DND-41 (cell line): ENCODE data around the gene OPRL1.

Experiments
- ATAC-seq: fragments of 200-7000 bp; cut with Tn5 transposase; 3 replicates; pipeline ENCODE4 v1.9.1; 2021; ENCODE audit warnings: low read depth; ENCODE audit not compliant: insufficient read depth
- DNase-seq: peaks from one replicate; pipeline ENCODE4 v3.0.0-alpha.2; 2020
- H2AFZ ChIP-seq: 2 replicates; pipeline ENCODE4 v1.6.0; 2012; ENCODE audit warnings: low read depth, low read length
- H3K27ac ChIP-seq: 2 replicates; pipeline ENCODE4 v1.5.1; 2012; ENCODE audit warnings: low read length, inconsistent platforms
- H3K27me3 ChIP-seq: fragments of 200-600 bp; sonication (generic); 2 replicates; pipeline ENCODE4 v1.6.0; 2012; ENCODE audit warnings: low read length, mild to moderate bottlenecking, inconsistent platforms; ENCODE audit not compliant: insufficient read depth, poor library complexity
- H3K36me3 ChIP-seq: 2 replicates; pipeline ENCODE4 v1.5.1; 2012; ENCODE audit warnings: low read length, inconsistent platforms; ENCODE audit not compliant: insufficient read depth
- H3K4me1 ChIP-seq: 2 replicates; pipeline ENCODE4 v1.5.1; 2012; ENCODE audit warnings: mild to moderate bottlenecking, low read length; ENCODE audit not compliant: insufficient read depth
- H3K4me2 ChIP-seq: 2 replicates; pipeline ENCODE4 v1.6.0; 2012; ENCODE audit warnings: mild to moderate bottlenecking, moderate library complexity, low read length, inconsistent platforms; ENCODE audit not compliant: insufficient read depth
- H3K4me3 ChIP-seq, 2 experiments: fragments of 200-600 bp in 1 of 2; shearing (Covaris generic) in 1 of 2; 2 replicates each; pipeline ENCODE4 v1.5.1; 2012 to 2016; ENCODE audit warnings: inconsistent platforms in 2 of 2, low read length in 2 of 2, mild to moderate bottlenecking in 2 of 2, low read depth in 1 of 2, moderate library complexity in 1 of 2
- H3K79me2 ChIP-seq: 2 replicates; pipeline ENCODE4 v1.6.0; 2012; ENCODE audit warnings: low read length, inconsistent platforms; ENCODE audit not compliant: insufficient read depth
- H3K9ac ChIP-seq: 2 replicates; pipeline ENCODE4 v1.6.0; 2012; ENCODE audit warnings: low read depth, mild to moderate bottlenecking, inconsistent platforms, low read length, moderate library complexity
- H3K9me3 ChIP-seq: 2 replicates; pipeline ENCODE4 v1.5.1; 2012; ENCODE audit warnings: low read length, moderate library complexity, mild to moderate bottlenecking, inconsistent platforms; ENCODE audit not compliant: insufficient read depth, severe bottlenecking
- H4K20me1 ChIP-seq: 2 replicates; pipeline ENCODE4 v1.6.0; 2012; ENCODE audit warnings: low read length; ENCODE audit not compliant: insufficient read depth
- EZH2 ChIP-seq: IDR thresholded peaks from 3 replicates; pipeline ENCODE4 v1.6.1; 2012; ENCODE audit warnings: borderline replicate concordance, low read depth, mild to moderate bottlenecking, moderate library complexity, low read length, inconsistent platforms; ENCODE audit not compliant: severe bottlenecking
- TF ChIP-seq, protein P1 (sequence below): IDR thresholded peaks from 2 replicates; pipeline ENCODE4 v1.5.1; 2012; ENCODE audit warnings: borderline replicate concordance, low read length, moderate library complexity, mild to moderate bottlenecking; ENCODE audit not compliant: poor library complexity, severe bottlenecking; ENCODE audit errors: extremely low read depth

Gene OPRL1

GRCh38 chr20:64090165-64090564 is 10.3 kb downstream of the OPRL1 start:
- TF ChIP-seq EZH2 = no peak
- TF ChIP-seq, protein P1, sequence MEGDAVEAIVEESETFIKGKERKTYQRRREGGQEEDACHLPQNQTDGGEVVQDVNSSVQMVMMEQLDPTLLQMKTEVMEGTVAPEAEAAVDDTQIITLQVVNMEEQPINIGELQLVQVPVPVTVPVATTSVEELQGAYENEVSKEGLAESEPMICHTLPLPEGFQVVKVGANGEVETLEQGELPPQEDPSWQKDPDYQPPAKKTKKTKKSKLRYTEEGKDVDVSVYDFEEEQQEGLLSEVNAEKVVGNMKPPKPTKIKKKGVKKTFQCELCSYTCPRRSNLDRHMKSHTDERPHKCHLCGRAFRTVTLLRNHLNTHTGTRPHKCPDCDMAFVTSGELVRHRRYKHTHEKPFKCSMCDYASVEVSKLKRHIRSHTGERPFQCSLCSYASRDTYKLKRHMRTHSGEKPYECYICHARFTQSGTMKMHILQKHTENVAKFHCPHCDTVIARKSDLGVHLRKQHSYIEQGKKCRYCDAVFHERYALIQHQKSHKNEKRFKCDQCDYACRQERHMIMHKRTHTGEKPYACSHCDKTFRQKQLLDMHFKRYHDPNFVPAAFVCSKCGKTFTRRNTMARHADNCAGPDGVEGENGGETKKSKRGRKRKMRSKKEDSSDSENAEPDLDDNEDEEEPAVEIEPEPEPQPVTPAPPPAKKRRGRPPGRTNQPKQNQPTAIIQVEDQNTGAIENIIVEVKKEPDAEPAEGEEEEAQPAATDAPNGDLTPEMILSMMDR = no peak
- peaks cover 19% of the 10 kb centered on the region for H4K20me1 ChIP-seq
- H3K9me3 ChIP-seq = peaks cover 4% of the 10 kb centered on the region
- no peak overlapping the region for H3K9ac ChIP-seq
- ATAC-seq (no peak), DNase-seq (no peak)
- no peak overlapping the region for H3K4me2 ChIP-seq
- peaks cover 11% of the 10 kb centered on the region for H3K27me3 ChIP-seq
- H3K4me3 ChIP-seq = no peak overlapping the region
- no peak overlapping the region for H2AFZ ChIP-seq
- no peaks in the 10 kb centered on the region for H3K4me1 ChIP-seq
- H3K27ac ChIP-seq = no peak overlapping the region
- no peaks in the 10 kb centered on the region for H3K79me2 ChIP-seq
- H3K36me3 ChIP-seq = no peaks in the 10 kb centered on the region

- Histone ChIP-seq H3K4me3 (no peak overlapping the region), H3K9me3 (peaks cover 4% of the 10 kb centered on the region), H3K27me3 (peaks cover 5% of the 10 kb centered on the region), H3K79me2 (no peaks in the 10 kb centered on the region), H3K27ac (no peak overlapping the region), H3K36me3 (no peaks in the 10 kb centered on the region), H3K4me1 (no peaks in the 10 kb centered on the region), H3K9ac (no peak overlapping the region), H3K4me2 (no peak overlapping the region), H2AFZ (no peak overlapping the region), H4K20me1 (peaks cover 19% of the 10 kb centered on the region)
- no peak for TF ChIP-seq EZH2
- TF ChIP-seq, protein P1 = no peak
- DNase-seq (no peak), ATAC-seq (no peak)
These were observed 11.5 kb downstream of the OPRL1 start for GRCh38 chr20:64091340-64091739.

DNA sequence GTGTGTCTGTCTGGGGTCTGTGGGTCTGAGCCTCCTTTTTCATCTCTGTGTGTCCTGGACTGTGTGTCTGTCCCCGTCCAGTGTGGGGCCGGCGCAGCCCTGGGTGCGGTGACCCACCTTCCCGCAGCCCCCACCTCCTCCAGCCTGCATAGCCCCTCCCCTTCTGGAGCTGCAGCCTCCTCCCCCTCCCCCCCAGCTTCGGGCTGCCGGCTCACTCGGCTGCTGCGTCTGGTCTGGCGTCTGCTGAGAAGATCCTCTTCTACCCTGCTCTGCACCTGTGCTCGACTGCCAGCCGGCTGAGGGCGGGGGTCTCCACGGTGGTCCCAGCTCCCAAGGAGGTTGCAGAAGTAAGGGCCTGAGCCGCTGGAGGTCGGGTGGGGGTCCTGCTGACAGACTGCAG is 11.9 kb downstream of the OPRL1 start:
- no peak overlapping the region for H2AFZ ChIP-seq
- DNase-seq (no peak), ATAC-seq (peak; percentile 32)
- H4K20me1 ChIP-seq = peaks cover 19% of the 10 kb centered on the region
- H3K9me3 ChIP-seq = peaks cover 4% of the 10 kb centered on the region
- H3K36me3 ChIP-seq = no peaks in the 10 kb centered on the region
- H3K4me2 ChIP-seq = no peak overlapping the region
- peaks cover 5% of the 10 kb centered on the region for H3K27me3 ChIP-seq
- no peaks in the 10 kb centered on the region for H3K4me1 ChIP-seq
- H3K4me3 ChIP-seq = no peak overlapping the region
- H3K9ac ChIP-seq = no peak overlapping the region
- no peaks in the 10 kb centered on the region for H3K79me2 ChIP-seq
- TF ChIP-seq EZH2 = no peak
- TF ChIP-seq, protein P1 = no peak
- no peak overlapping the region for H3K27ac ChIP-seq

DNA sequence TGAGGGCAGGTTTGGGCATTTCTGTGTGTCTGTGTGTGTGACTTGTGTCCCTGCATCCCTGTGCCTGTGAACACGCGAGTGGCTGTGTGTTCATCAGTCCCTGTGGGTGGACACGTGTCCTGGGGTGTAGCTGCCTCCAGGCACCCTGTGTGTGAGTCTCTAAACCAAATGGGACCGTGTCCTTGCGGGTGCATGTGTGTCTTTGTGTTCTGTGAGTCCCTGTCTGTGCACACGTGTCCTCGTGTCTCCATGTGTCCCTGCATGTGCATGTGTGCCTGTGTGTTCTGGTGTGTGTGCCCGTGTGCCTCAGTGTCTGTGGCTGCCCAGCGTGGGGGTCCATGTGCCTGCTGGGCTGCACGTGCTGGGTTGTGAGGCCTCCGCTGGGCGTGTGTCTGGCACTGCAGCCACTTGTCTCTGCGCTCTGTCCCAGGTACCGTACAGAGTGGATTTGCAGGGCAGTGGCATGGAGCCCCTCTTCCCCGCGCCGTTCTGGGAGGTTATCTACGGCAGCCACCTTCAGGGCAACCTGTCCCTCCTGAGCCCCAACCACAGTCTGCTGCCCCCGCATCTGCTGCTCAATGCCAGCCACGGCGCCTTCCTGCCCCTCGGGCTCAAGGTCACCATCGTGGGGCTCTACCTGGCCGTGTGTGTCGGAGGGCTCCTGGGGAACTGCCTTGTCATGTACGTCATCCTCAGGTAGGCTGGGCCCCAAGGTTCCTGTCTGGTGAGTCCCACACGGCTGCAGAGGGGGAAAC is 12.6 kb downstream of the OPRL1 start:
- no peak for TF ChIP-seq EZH2
- TF ChIP-seq, protein P1 = no peak
- Histone ChIP-seq H3K27me3 (peaks cover 5% of the 10 kb centered on the region), H3K4me1 (no peaks in the 10 kb centered on the region), H3K27ac (no peak overlapping the region), H2AFZ (no peak overlapping the region), H3K9me3 (peaks cover 4% of the 10 kb centered on the region), H3K9ac (no peak overlapping the region), H3K36me3 (no peaks in the 10 kb centered on the region), H4K20me1 (peaks cover 19% of the 10 kb centered on the region), H3K4me3 (no peak overlapping the region), H3K79me2 (no peaks in the 10 kb centered on the region), H3K4me2 (no peak overlapping the region)
- DNase-seq = no peak
- ATAC-seq = peak; percentile 32
